ENCODE measurements around the gene AGTRAP. TPM values are rescaled to one million over a fixed set of nuclear protein-coding genes. Genes with fewer than 3 reads are reported as not detected.

The AGTRAP gene
- total and polyA plus RNA-seq, 2 donors (not counting 1 experiment from before 2014, with no cell fraction given) = 25.5 to 58.8 TPM

DNA sequence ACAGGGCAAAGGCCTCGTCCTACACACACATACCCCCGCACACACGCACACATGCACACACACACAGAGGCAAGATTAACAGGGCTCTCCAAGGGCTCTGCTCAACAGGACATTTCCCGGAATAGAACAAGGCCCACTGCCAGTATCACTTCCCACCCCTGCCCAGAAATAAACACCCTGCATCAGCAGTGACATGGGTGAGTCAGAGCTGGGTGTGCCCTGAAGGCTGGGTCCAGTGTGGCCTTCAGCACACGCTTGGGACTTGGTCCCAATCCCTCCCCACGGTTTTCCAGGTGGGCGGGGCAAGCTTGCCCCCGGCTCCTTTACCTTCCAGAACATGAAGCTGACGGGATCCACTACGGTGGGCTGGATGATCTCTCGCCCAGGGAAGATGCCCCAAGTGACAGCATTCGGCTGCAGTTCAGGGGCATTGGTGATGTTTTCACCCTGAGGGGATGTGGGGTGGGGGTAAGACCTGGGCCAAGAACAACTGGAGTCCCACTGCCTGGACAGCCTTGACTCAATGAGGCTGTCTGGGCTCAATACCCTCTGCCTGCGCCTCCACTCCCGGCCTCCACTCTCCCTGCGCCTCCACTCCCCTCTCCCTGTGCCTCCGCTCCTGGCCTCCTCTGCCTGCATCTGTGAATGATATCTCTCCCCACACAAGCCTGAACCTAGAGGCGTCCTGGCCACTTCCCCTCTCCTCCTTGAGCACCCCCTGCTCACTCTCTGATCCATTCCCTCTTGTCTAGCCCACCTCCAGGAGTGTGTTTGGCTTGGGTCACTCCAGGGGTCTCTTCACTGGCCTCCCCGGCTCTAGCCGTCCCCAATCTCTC lies 55.2 kb downstream of the AGTRAP start:
- Histone ChIP-seq H3K27ac (ENCODE audit: insufficient read depth, low read length) (peak overlapping the region; percentile 96), H3K4me3 (replicated peaks in 1 of 4; ENCODE audit: control extremely low read depth in 1 of 4, insufficient read depth in 1 of 4, low read depth in 3 of 4, low read length in 4 of 4) (peak overlapping the region in 1 of 4 experiments; percentile 25), H3K36me3 (ENCODE audit: control insufficient read depth, insufficient read depth, low read length) (peaks cover 48% of the 10 kb centered on the region), H3K4me1 (ENCODE audit: control insufficient read depth, extremely low read depth, insufficient read depth, low read length) (peaks cover 38% of the 10 kb centered on the region), H3K27me3 (ENCODE audit: control insufficient read depth, insufficient read depth, low read length) (no peaks in the 10 kb centered on the region), H3K9me3 (ENCODE audit: control insufficient read depth, insufficient read depth, low read depth, low read length) (no peaks in the 10 kb centered on the region), H3K4me2 (ENCODE audit: extremely low read depth, insufficient read depth, low read length) (peak overlapping the region; percentile 76), H2AFZ (ENCODE audit: low read length) (no peak overlapping the region), H3K79me2 (ENCODE audit: control insufficient read depth, insufficient read depth, low read length) (no peaks in the 10 kb centered on the region), H3K9ac (ENCODE audit: insufficient read depth, low read length) (peak overlapping the region; percentile 65), H4K20me1 (ENCODE audit: control insufficient read depth, extremely low read depth, insufficient read depth, low read length) (no peaks in the 10 kb centered on the region)
- TF ChIP-seq EZH2 (IDR thresholded peaks at IDR 0.05; ENCODE audit: low read length, missing control alignments) = no peak
- TF ChIP-seq, protein P1, sequence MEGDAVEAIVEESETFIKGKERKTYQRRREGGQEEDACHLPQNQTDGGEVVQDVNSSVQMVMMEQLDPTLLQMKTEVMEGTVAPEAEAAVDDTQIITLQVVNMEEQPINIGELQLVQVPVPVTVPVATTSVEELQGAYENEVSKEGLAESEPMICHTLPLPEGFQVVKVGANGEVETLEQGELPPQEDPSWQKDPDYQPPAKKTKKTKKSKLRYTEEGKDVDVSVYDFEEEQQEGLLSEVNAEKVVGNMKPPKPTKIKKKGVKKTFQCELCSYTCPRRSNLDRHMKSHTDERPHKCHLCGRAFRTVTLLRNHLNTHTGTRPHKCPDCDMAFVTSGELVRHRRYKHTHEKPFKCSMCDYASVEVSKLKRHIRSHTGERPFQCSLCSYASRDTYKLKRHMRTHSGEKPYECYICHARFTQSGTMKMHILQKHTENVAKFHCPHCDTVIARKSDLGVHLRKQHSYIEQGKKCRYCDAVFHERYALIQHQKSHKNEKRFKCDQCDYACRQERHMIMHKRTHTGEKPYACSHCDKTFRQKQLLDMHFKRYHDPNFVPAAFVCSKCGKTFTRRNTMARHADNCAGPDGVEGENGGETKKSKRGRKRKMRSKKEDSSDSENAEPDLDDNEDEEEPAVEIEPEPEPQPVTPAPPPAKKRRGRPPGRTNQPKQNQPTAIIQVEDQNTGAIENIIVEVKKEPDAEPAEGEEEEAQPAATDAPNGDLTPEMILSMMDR (conservative IDR thresholded peaks at IDR 0.05 in 1 of 2, IDR thresholded peaks at IDR 0.05 in 1 of 2; ENCODE audit: low read depth in 1 of 2, low read length in 2 of 2) = no peak
- peak; percentile 92 to 97 for DNase-seq (ENCODE audit: low read depth in 2 of 2)

DNA sequence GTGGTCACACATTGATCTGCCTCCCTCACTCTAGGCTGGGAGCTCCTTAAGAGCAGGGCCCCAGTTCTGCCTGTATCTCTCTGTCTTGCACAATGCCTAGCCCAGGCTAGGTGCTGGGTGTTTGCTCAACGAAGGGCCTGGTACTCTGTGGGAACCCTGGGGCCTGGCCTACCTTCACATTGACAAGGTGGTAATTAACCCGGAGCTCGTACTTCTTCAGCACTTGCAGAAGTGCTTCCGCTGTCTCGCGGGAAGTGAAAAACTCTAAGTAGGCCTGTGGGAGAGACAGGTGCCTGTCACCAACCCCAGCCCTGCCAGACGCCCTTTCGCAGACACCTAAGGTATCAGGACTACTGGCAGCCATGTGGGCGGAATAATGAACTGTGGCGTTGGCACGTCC lies 56.2 kb downstream of the AGTRAP start:
- TF ChIP-seq EZH2 (IDR thresholded peaks at IDR 0.05; ENCODE audit: low read length, missing control alignments) = no peak
- TF ChIP-seq, protein P1 (conservative IDR thresholded peaks at IDR 0.05 in 1 of 2, IDR thresholded peaks at IDR 0.05 in 1 of 2; ENCODE audit: low read depth in 1 of 2, low read length in 2 of 2) = no peak
- H3K36me3 ChIP-seq (ENCODE audit: control insufficient read depth, insufficient read depth, low read length) = peaks cover 50% of the 10 kb centered on the region
- H2AFZ ChIP-seq (ENCODE audit: low read length) = no peak overlapping the region
- no peak overlapping the region for H3K4me3 ChIP-seq (replicated peaks in 1 of 4; ENCODE audit: control extremely low read depth in 1 of 4, insufficient read depth in 1 of 4, low read depth in 3 of 4, low read length in 4 of 4)
- H3K4me2 ChIP-seq (ENCODE audit: extremely low read depth, insufficient read depth, low read length) = no peak overlapping the region
- H3K9ac ChIP-seq (ENCODE audit: insufficient read depth, low read length) = no peak overlapping the region
- H4K20me1 ChIP-seq (ENCODE audit: control insufficient read depth, extremely low read depth, insufficient read depth, low read length) = no peaks in the 10 kb centered on the region
- peaks cover 44% of the 10 kb centered on the region for H3K4me1 ChIP-seq (ENCODE audit: control insufficient read depth, extremely low read depth, insufficient read depth, low read length)
- DNase-seq (ENCODE audit: low read depth in 2 of 2) = no peak
- H3K79me2 ChIP-seq (ENCODE audit: control insufficient read depth, insufficient read depth, low read length) = no peaks in the 10 kb centered on the region
- H3K27ac ChIP-seq (ENCODE audit: insufficient read depth, low read length) = peak overlapping the region; percentile 96
- no peaks in the 10 kb centered on the region for H3K27me3 ChIP-seq (ENCODE audit: control insufficient read depth, insufficient read depth, low read length)
- no peaks in the 10 kb centered on the region for H3K9me3 ChIP-seq (ENCODE audit: control insufficient read depth, insufficient read depth, low read depth, low read length)

DNA sequence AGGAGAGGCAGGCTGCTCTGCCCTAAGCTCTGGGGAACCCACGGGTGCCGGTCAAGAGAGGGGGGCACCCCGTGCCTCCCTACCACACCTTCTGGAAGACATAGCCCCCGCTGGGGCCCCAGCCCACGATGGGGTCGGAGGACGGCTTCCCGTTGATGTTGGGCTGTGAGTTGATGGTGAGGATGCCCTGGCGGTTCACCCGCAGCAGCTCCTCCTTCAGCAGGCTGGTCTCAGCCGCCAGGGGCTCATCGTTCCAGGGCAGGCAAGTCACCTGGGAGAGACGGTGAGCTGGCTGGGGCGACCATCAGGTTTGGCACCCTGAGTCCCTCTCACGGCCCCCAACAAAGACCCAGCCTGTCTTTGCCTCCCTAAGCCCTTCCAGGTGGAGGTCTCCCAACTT lies 57.9 kb downstream of the AGTRAP start:
- no peak for DNase-seq (ENCODE audit: low read depth in 2 of 2)
- Histone ChIP-seq H3K9me3 (ENCODE audit: control insufficient read depth, insufficient read depth, low read depth, low read length) (no peaks in the 10 kb centered on the region), H3K4me3 (replicated peaks in 1 of 4; ENCODE audit: control extremely low read depth in 1 of 4, insufficient read depth in 1 of 4, low read depth in 3 of 4, low read length in 4 of 4) (no peak overlapping the region), H2AFZ (ENCODE audit: low read length) (no peak overlapping the region), H3K79me2 (ENCODE audit: control insufficient read depth, insufficient read depth, low read length) (no peaks in the 10 kb centered on the region), H3K9ac (ENCODE audit: insufficient read depth, low read length) (no peak overlapping the region), H4K20me1 (ENCODE audit: control insufficient read depth, extremely low read depth, insufficient read depth, low read length) (no peaks in the 10 kb centered on the region), H3K27me3 (ENCODE audit: control insufficient read depth, insufficient read depth, low read length) (no peaks in the 10 kb centered on the region), H3K4me2 (ENCODE audit: extremely low read depth, insufficient read depth, low read length) (no peak overlapping the region), H3K27ac (ENCODE audit: insufficient read depth, low read length) (no peak overlapping the region), H3K36me3 (ENCODE audit: control insufficient read depth, insufficient read depth, low read length) (peaks cover 44% of the 10 kb centered on the region), H3K4me1 (ENCODE audit: control insufficient read depth, extremely low read depth, insufficient read depth, low read length) (peaks cover 34% of the 10 kb centered on the region)
- TF ChIP-seq, protein P1 (conservative IDR thresholded peaks at IDR 0.05 in 1 of 2, IDR thresholded peaks at IDR 0.05 in 1 of 2; ENCODE audit: low read depth in 1 of 2, low read length in 2 of 2) = no peak
- no peak for TF ChIP-seq EZH2 (IDR thresholded peaks at IDR 0.05; ENCODE audit: low read length, missing control alignments)

Data from fibroblast of lung (primary cell).